ENCODE measurements around the gene CCDC80. TPM values are rescaled to one million over a fixed set of nuclear protein-coding genes. Genes with fewer than 3 reads are reported as not detected.

The CCDC80 gene
- total and polyA plus RNA-seq, 2 of the 4 experiments (the other 2 are of a cell fraction), result 387 to 418 TPM

GRCh38 chr3:112569265-112569664 lies 71.7 kb downstream of the CCDC80 start:
- Histone ChIP-seq H3K9me1 (ENCODE audit: insufficient read depth, low read length) (no peaks in the 10 kb centered on the region), H3K4ac (ENCODE audit: low read depth, low read length) (no peak overlapping the region), H4K20me1 (ENCODE audit: insufficient read depth, low read length) (no peaks in the 10 kb centered on the region), H3K14ac (replicated peaks; ENCODE audit: low read depth, low read length) (no peak overlapping the region), H2BK120ac (ENCODE audit: low read depth, low read length) (no peak overlapping the region), H3K56ac (ENCODE audit: extremely low read depth, insufficient read depth, low read length) (no peak overlapping the region), H4K5ac (ENCODE audit: low read depth, low read length) (no peak overlapping the region), H2BK20ac (ENCODE audit: low read depth, low read length) (no peak overlapping the region), H3K18ac (ENCODE audit: low read depth, low read length) (no peak overlapping the region), H3K27ac (ENCODE audit: insufficient read depth, low read length) (no peak overlapping the region), H3K9ac (ENCODE audit: low read depth, low read length) (no peak overlapping the region), H3K36me3 (ENCODE audit: control insufficient read depth, insufficient read depth, low read length) (peaks cover 10% of the 10 kb centered on the region), H4K91ac (ENCODE audit: insufficient read depth, low read depth, low read length) (no peak overlapping the region), H2BK15ac (ENCODE audit: low read depth, low read length) (no peak overlapping the region), H2BK5ac (ENCODE audit: low read depth, low read length, poor library complexity, severe bottlenecking) (no peak overlapping the region), H3K27me3 (ENCODE audit: control insufficient read depth, insufficient read depth, low read length) (no peaks in the 10 kb centered on the region), H3K4me3 (ENCODE audit: insufficient read depth, low read depth, low read length) (no peak overlapping the region), H4K8ac (ENCODE audit: low read depth in 2 of 2, low read length in 2 of 2) (no peak overlapping the region), H2AK5ac (ENCODE audit: low read depth, low read length) (no peak overlapping the region), H3K9me3 (ENCODE audit: control insufficient read depth, insufficient read depth, low read length) (no peaks in the 10 kb centered on the region), H3K4me1 (ENCODE audit: control insufficient read depth, insufficient read depth, low read length) (no peaks in the 10 kb centered on the region; the same call in 1 of the 2 replicates), H3K4me2 (ENCODE audit: low read depth, low read length) (no peak overlapping the region), H3K79me1 (ENCODE audit: low read depth in 1 of 2, low read length in 2 of 2) (no peaks in the 10 kb centered on the region; a peak in 1 of 4 replicates), H3K23ac (ENCODE audit: low read depth, low read length) (no peak overlapping the region), H2AFZ (replicated peaks; ENCODE audit: low read length, poor library complexity) (no peak overlapping the region), H2AK9ac (replicated peaks; ENCODE audit: low read depth, low read length, poor library complexity) (no peak overlapping the region)
- intact Hi-C loops (cut with micrococcal nuclease), result no loop called here
- in situ Hi-C loops (cut with MboI; ENCODE audit: low sequenced_read_pairs), result no loop called here
- BruUV-seq (replicated peaks), result no TSS peak
- WGBS, 2 experiments (ENCODE audit: extremely low coverage in 2 of 2, insufficient read length in 1 of 2), result no CpG with 5 or more reads among the region's 1 CpG
- CTCF ChIA-PET, result no interaction called here
- ATAC-seq (ENCODE audit: low read depth) (no peak), DNase-seq (no peak)
- TF ChIP-seq MXI1 (IDR thresholded peaks at IDR 0.05; ENCODE audit: borderline replicate concordance, low read depth, low read length), result no peak
- no peak for TF ChIP-seq CEBPB (IDR thresholded peaks at IDR 0.05; ENCODE audit: low read depth, low read length)
- no peak for TF ChIP-seq POLR2A (IDR thresholded peaks at IDR 0.05; ENCODE audit: low read depth, low read length)
- no peak for TF ChIP-seq FOS (IDR thresholded peaks at IDR 0.05; ENCODE audit: low read depth, low read length)
- no peak for TF ChIP-seq USF2 (IDR thresholded peaks at IDR 0.05; ENCODE audit: low read depth, low read length)
- TF ChIP-seq RCOR1 (IDR thresholded peaks at IDR 0.05; ENCODE audit: insufficient replicate concordance, low read length), result no peak
- no peak for TF ChIP-seq RFX5 (IDR thresholded peaks at IDR 0.05; ENCODE audit: low read depth, low read length)
- no peak for TF ChIP-seq CTCF (conservative IDR thresholded peaks at IDR 0.05; ENCODE audit: low read depth, low read length)
- no peak for TF ChIP-seq RAD21 (IDR thresholded peaks at IDR 0.05; ENCODE audit: low read length)
- no peak for TF ChIP-seq ELK1 (IDR thresholded peaks at IDR 0.05; ENCODE audit: borderline replicate concordance, low read depth, low read length)
- TF ChIP-seq MAZ (IDR thresholded peaks at IDR 0.05; ENCODE audit: borderline replicate concordance, low read depth, low read length), result no peak
- no peak for TF ChIP-seq NFE2L2 (IDR thresholded peaks at IDR 0.05; ENCODE audit: low read depth, low read length)
- no peak for TF ChIP-seq SMC3 (IDR thresholded peaks at IDR 0.05; ENCODE audit: low read depth, low read length)
- no peak for TF ChIP-seq BHLHE40 (IDR thresholded peaks at IDR 0.05; ENCODE audit: low read depth, low read length)
- TF ChIP-seq CHD1 (IDR thresholded peaks at IDR 0.05; ENCODE audit: low read depth, low read length), result no peak
- TF ChIP-seq MAFK (IDR thresholded peaks at IDR 0.05; ENCODE audit: low read depth, low read length), result no peak
- POLR2A ChIA-PET (ENCODE audit: unreplicated experiment), result no interaction called here
- dilution Hi-C loops (cut with HindIII; ENCODE audit: low sequenced_read_pairs, unreplicated experiment), result no loop called here

Data from IMR-90 (cell line).